ENCODE results near the gene PTTG1. TPM values are rescaled to one million over a fixed set of nuclear protein-coding genes. Genes with fewer than 3 reads are reported as not detected.
"Not testable (repeated sequence)": the region's sequence is repeated elsewhere in the genome, so short reads cannot be mapped to it uniquely, and the experiment has no call there.

Gene PTTG1
- total RNA-seq, 1 experiment from 2014 or later = 239 TPM

DNA sequence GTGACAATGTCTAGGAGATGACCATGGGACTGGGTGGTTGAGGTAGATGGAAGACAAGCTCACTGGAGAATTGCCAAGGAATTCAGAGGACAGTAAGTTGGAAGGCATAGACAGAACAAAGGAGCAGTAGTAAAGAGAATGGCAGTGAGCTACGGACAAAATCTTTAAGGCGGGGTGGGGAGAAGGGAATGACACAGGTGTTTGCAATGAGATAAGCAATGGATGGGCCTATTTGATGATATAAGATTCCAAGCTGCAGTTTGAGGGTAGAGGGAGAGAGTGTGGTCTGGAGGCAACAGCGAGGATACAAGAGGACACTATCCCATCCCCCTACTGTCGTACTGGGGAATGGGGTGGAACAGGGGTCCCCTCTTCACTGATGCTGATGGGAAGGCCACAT is 14.4 kb downstream of the PTTG1 start (continued):
- TF ChIP-seq, protein P1, sequence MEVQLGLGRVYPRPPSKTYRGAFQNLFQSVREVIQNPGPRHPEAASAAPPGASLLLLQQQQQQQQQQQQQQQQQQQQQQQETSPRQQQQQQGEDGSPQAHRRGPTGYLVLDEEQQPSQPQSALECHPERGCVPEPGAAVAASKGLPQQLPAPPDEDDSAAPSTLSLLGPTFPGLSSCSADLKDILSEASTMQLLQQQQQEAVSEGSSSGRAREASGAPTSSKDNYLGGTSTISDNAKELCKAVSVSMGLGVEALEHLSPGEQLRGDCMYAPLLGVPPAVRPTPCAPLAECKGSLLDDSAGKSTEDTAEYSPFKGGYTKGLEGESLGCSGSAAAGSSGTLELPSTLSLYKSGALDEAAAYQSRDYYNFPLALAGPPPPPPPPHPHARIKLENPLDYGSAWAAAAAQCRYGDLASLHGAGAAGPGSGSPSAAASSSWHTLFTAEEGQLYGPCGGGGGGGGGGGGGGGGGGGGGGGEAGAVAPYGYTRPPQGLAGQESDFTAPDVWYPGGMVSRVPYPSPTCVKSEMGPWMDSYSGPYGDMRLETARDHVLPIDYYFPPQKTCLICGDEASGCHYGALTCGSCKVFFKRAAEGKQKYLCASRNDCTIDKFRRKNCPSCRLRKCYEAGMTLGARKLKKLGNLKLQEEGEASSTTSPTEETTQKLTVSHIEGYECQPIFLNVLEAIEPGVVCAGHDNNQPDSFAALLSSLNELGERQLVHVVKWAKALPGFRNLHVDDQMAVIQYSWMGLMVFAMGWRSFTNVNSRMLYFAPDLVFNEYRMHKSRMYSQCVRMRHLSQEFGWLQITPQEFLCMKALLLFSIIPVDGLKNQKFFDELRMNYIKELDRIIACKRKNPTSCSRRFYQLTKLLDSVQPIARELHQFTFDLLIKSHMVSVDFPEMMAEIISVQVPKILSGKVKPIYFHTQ (CRISPR knock-in tag; IDR thresholded peaks at IDR 0.05) = no peak
- TF ChIP-seq GRHL2 (CRISPR knock-in tag; IDR thresholded peaks at IDR 0.05; ENCODE audit: insufficient replicate concordance, severe bottlenecking) (no peak), NFATC4 (CRISPR knock-in tag; IDR thresholded peaks at IDR 0.05) (no peak), GTF2I (CRISPR knock-in tag; conservative IDR thresholded peaks at IDR 0.05) (no peak), ZNF263 (CRISPR knock-in tag; IDR thresholded peaks at IDR 0.05; ENCODE audit: low read depth) (no peak), SP1 (CRISPR knock-in tag; conservative IDR thresholded peaks at IDR 0.05) (no peak), TP53 (CRISPR knock-in tag; IDR thresholded peaks at IDR 0.05) (no peak)
- TF ChIP-seq, protein P2, sequence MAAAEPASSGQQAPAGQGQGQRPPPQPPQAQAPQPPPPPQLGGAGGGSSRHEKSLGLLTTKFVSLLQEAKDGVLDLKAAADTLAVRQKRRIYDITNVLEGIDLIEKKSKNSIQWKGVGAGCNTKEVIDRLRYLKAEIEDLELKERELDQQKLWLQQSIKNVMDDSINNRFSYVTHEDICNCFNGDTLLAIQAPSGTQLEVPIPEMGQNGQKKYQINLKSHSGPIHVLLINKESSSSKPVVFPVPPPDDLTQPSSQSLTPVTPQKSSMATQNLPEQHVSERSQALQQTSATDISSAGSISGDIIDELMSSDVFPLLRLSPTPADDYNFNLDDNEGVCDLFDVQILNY (CRISPR knock-in tag; IDR thresholded peaks at IDR 0.05) = no peak
- TF ChIP-seq, protein P3, sequence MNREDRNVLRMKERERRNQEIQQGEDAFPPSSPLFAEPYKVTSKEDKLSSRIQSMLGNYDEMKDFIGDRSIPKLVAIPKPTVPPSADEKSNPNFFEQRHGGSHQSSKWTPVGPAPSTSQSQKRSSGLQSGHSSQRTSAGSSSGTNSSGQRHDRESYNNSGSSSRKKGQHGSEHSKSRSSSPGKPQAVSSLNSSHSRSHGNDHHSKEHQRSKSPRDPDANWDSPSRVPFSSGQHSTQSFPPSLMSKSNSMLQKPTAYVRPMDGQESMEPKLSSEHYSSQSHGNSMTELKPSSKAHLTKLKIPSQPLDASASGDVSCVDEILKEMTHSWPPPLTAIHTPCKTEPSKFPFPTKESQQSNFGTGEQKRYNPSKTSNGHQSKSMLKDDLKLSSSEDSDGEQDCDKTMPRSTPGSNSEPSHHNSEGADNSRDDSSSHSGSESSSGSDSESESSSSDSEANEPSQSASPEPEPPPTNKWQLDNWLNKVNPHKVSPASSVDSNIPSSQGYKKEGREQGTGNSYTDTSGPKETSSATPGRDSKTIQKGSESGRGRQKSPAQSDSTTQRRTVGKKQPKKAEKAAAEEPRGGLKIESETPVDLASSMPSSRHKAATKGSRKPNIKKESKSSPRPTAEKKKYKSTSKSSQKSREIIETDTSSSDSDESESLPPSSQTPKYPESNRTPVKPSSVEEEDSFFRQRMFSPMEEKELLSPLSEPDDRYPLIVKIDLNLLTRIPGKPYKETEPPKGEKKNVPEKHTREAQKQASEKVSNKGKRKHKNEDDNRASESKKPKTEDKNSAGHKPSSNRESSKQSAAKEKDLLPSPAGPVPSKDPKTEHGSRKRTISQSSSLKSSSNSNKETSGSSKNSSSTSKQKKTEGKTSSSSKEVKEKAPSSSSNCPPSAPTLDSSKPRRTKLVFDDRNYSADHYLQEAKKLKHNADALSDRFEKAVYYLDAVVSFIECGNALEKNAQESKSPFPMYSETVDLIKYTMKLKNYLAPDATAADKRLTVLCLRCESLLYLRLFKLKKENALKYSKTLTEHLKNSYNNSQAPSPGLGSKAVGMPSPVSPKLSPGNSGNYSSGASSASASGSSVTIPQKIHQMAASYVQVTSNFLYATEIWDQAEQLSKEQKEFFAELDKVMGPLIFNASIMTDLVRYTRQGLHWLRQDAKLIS (CRISPR knock-in tag; IDR thresholded peaks at IDR 0.05; ENCODE audit: borderline replicate concordance) = no peak
- TF ChIP-seq, protein P4, sequence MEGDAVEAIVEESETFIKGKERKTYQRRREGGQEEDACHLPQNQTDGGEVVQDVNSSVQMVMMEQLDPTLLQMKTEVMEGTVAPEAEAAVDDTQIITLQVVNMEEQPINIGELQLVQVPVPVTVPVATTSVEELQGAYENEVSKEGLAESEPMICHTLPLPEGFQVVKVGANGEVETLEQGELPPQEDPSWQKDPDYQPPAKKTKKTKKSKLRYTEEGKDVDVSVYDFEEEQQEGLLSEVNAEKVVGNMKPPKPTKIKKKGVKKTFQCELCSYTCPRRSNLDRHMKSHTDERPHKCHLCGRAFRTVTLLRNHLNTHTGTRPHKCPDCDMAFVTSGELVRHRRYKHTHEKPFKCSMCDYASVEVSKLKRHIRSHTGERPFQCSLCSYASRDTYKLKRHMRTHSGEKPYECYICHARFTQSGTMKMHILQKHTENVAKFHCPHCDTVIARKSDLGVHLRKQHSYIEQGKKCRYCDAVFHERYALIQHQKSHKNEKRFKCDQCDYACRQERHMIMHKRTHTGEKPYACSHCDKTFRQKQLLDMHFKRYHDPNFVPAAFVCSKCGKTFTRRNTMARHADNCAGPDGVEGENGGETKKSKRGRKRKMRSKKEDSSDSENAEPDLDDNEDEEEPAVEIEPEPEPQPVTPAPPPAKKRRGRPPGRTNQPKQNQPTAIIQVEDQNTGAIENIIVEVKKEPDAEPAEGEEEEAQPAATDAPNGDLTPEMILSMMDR (IDR thresholded peaks at IDR 0.05) = no peak

DNA sequence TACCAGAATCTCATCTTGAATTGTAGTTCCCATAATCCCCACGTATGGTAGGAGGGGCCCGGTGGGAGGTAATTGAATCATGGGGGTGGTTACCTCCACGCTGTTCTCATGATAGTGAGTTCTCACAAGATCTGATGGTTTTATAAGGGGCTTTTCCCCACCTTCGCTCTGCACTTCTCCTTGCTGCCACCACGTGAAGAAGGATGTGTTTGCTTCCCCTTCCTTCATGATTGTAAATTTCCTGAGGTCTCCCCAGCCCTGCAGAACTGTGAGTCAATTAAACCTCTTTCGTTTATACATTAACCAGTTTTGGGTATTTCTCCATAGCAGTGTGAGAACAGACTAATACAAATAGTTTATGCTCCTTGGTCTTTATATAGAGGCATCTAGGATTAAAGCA is 15.0 kb downstream of the PTTG1 start:
- ATAC-seq; H3K4me1 Mint-ChIP-seq; CTCF ChIA-PET; POLR2A ChIA-PET; H3K36me3 Mint-ChIP-seq; H3K9me3 Mint-ChIP-seq; H3K27me3 Mint-ChIP-seq (ENCODE audit: low read depth); H3K27ac Mint-ChIP-seq; DNase-seq (ENCODE audit: low spot score); H3K4me3 Mint-ChIP-seq: not testable (repeated sequence)

DNA sequence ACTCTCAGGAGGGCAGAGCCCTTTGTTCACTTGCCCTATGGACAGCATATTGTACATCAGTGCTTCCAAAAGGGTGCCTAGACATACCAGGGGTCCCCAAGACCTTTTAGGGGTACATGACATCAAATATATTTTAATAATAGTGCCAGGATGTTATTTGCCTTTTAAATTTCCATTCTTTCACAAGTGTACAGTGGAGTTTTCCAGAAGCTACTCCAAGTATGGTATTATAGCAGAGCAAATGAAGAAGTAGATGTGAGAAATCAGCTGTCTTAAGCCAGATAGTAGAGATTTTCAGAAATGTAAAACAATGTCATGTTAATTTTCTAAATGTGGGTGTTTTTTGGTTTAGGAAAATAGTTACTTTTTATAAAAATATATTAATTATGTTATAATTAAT is 15.6 kb downstream of the PTTG1 start:
- no peak overlapping the region for H3K27ac Mint-ChIP-seq
- ChIA-PET CTCF (interaction anchor here (2.4 to 2.6 kb wide), 2 partner anchors 8 to 351 kb away, joined by 14 to 16 read pairs; no protein-coding TSS in a partner anchor), POLR2A (no interaction called here)
- ATAC-seq = no peak
- H3K4me1 Mint-ChIP-seq = peaks cover 7% of the 10 kb centered on the region; the same call in 1 of the 2 replicates
- H3K9me3 Mint-ChIP-seq = no peaks in the 10 kb centered on the region
- H3K4me3 Mint-ChIP-seq = no peak overlapping the region
- H3K27me3 Mint-ChIP-seq (ENCODE audit: low read depth) = no peaks in the 10 kb centered on the region
- DNase-seq (ENCODE audit: low spot score) = no peak
- H3K36me3 Mint-ChIP-seq = no peaks in the 10 kb centered on the region
- TF ChIP-seq, protein P5, sequence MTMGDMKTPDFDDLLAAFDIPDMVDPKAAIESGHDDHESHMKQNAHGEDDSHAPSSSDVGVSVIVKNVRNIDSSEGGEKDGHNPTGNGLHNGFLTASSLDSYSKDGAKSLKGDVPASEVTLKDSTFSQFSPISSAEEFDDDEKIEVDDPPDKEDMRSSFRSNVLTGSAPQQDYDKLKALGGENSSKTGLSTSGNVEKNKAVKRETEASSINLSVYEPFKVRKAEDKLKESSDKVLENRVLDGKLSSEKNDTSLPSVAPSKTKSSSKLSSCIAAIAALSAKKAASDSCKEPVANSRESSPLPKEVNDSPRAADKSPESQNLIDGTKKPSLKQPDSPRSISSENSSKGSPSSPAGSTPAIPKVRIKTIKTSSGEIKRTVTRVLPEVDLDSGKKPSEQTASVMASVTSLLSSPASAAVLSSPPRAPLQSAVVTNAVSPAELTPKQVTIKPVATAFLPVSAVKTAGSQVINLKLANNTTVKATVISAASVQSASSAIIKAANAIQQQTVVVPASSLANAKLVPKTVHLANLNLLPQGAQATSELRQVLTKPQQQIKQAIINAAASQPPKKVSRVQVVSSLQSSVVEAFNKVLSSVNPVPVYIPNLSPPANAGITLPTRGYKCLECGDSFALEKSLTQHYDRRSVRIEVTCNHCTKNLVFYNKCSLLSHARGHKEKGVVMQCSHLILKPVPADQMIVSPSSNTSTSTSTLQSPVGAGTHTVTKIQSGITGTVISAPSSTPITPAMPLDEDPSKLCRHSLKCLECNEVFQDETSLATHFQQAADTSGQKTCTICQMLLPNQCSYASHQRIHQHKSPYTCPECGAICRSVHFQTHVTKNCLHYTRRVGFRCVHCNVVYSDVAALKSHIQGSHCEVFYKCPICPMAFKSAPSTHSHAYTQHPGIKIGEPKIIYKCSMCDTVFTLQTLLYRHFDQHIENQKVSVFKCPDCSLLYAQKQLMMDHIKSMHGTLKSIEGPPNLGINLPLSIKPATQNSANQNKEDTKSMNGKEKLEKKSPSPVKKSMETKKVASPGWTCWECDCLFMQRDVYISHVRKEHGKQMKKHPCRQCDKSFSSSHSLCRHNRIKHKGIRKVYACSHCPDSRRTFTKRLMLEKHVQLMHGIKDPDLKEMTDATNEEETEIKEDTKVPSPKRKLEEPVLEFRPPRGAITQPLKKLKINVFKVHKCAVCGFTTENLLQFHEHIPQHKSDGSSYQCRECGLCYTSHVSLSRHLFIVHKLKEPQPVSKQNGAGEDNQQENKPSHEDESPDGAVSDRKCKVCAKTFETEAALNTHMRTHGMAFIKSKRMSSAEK (CRISPR knock-in tag; IDR thresholded peaks at IDR 0.05; ENCODE audit: borderline replicate concordance) = no peak
- TF ChIP-seq TP53 (CRISPR knock-in tag; IDR thresholded peaks at IDR 0.05) (no peak), NFATC4 (CRISPR knock-in tag; IDR thresholded peaks at IDR 0.05) (no peak), MYBL2 (CRISPR knock-in tag; IDR thresholded peaks at IDR 0.05) (no peak), ZNF121 (CRISPR knock-in tag; IDR thresholded peaks at IDR 0.05) (no peak), ZBTB21 (CRISPR knock-in tag; IDR thresholded peaks at IDR 0.05; ENCODE audit: borderline replicate concordance) (no peak)
- TF ChIP-seq, protein P6, sequence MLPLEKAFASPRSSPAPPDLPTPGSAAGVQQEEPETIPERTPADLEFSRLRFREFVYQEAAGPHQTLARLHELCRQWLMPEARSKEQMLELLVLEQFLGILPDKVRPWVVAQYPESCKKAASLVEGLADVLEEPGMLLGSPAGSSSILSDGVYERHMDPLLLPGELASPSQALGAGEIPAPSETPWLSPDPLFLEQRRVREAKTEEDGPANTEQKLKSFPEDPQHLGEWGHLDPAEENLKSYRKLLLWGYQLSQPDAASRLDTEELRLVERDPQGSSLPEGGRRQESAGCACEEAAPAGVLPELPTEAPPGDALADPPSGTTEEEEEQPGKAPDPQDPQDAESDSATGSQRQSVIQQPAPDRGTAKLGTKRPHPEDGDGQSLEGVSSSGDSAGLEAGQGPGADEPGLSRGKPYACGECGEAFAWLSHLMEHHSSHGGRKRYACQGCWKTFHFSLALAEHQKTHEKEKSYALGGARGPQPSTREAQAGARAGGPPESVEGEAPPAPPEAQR (CRISPR knock-in tag; IDR thresholded peaks at IDR 0.05) = no peak
- TF ChIP-seq, protein P7, sequence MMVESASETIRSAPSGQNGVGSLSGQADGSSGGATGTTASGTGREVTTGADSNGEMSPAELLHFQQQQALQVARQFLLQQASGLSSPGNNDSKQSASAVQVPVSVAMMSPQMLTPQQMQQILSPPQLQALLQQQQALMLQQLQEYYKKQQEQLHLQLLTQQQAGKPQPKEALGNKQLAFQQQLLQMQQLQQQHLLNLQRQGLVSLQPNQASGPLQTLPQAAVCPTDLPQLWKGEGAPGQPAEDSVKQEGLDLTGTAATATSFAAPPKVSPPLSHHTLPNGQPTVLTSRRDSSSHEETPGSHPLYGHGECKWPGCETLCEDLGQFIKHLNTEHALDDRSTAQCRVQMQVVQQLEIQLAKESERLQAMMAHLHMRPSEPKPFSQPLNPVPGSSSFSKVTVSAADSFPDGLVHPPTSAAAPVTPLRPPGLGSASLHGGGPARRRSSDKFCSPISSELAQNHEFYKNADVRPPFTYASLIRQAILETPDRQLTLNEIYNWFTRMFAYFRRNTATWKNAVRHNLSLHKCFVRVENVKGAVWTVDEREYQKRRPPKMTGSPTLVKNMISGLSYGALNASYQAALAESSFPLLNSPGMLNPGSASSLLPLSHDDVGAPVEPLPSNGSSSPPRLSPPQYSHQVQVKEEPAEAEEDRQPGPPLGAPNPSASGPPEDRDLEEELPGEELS (CRISPR knock-in tag; IDR thresholded peaks at IDR 0.05) = no peak

Data from WTC11 (cell line).